GM19463 (cell line): Measurements from ENCODE around the gene PERP.

ENCODE experiments used
- ATAC-seq: cut with Tn5 transposase; IDR thresholded peaks from one replicate; pipeline ENCODE4 v1.9.1; 2021; ENCODE audit warnings: mild to moderate bottlenecking, moderate library complexity; ENCODE audit not compliant: unreplicated experiment

PERP gene

DNA sequence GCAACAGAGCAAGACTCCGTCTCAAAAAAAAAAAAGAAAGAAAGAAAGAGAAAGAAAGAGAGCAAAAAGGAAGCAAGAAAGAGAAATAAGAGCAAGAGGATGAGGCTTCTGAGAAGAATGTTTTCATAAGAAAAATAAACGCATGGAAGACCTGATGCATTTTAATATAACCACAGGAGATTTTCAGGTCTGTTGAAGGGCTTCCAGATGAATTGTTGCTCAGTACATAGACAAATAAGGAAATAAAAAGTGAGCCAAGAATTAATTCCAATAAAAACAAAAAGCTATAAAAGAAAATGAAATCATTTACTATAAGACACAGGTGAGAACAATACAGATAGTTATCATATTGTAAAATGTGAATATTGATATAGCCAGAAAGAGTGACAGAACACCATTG lies 43.5 kb downstream of the PERP start:
- ATAC-seq = no peak

DNA sequence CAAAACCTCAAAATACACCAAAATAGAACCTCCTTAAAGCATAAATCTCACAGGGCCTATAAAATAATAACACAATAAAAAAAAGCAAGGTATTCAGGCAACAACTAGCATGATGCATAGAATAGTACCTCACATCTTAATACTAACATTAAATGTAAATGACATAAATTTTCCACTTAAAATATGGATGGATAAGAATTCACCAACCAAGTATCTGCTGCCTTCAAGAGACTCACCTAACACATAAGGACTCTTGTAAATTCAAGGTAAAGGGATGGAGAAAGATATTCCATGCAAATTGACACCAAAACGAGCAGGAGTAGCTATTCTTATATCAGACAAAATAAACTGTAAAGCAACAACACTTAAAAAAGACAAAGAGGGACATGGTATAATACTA lies 52.2 kb downstream of the PERP start:
- ATAC-seq = no peak

DNA sequence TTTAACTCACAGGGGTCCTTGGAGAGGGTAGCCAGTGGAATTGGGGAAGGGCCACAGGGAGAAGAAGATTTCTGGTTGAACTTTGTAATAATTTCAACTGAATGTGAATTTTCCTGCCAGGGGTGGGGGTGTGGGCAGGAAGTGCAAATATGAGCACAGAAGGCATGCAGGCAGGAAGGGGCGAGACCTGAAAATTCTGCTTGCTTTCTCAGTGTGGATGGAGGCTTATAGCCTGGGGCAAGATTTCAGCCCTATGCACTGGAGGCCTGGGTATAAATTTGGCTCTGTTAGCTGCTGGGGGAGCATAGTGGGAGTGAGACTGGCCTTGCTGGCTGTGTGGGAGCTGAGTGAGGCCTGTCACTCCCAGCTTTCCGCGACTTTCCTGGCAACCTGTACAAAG lies 54.4 kb downstream of the PERP start:
- no peak for ATAC-seq

DNA sequence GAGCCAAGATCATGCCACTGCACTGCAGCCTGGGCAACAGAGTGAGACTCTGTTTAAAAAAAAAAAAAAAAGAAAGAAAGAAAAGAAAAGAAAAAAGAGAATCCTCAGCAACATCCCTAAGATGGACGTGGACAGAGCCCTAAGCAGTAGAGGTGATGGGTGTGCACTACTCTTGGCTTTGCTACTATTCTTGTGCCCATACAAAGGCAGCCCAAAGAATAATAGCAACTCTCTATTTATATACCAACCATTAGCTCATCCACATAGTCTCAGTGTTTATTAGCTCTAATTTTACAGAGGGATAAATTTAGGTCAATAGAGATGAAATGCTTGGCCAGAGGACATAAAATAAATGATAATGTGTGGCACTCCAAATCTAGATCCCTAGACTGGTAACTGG lies 62.2 kb downstream of the PERP start:
- ATAC-seq = no peak

DNA sequence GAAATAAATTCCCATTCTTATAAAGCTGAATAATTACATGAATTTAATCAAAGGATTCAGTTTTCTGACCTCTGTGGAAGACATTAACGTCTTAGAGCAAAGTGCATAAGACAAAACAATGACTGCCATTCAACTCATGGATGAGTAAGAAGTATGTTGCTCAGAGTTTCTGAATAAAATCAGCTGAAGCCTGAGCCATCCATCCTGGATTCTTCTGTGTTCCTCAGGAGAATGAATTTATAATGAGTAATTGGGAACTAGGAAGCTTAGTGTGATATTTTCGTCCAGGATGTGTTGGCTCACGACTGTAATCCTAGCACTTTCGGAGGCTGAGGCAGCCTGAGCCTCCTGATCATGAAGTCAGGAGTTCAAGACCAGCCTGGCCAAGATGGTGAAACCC lies 62.8 kb downstream of the PERP start:
- ATAC-seq = no peak
